OCI-LY3 (cell line): Measurements from ENCODE around the gene RPL37.
"Not testable (repeated sequence)": the region's sequence is repeated elsewhere in the genome, so short reads cannot be mapped to it uniquely, and the experiment has no call there.

Experiments used
- CTCF ChIP-seq: fragments of 200-600, 300-600 bp; sonication (generic); IDR thresholded peaks from 2 replicates; pipeline ENCODE4 v1.5.1; 2014; ENCODE audit warnings: antibody characterized with exemption, low read length, low read depth
- EZH2phosphoT487 ChIP-seq: fragments of 200-600 bp; shearing (Covaris generic); IDR thresholded peaks from 2 replicates; pipeline ENCODE4 v1.6.1; 2018; ENCODE audit warnings: antibody characterized with exemption, mixed run types, low read depth

- TF ChIP-seq CTCF, EZH2phosphoT487: not testable (repeated sequence)
Observed at GRCh38 chr5:40788941-40789340, 46.1 kb downstream of the RPL37 start.
